H1 (cell line): ENCODE measurements around the gene GGA3. TPM values are rescaled to one million over a fixed set of nuclear protein-coding genes. Genes with fewer than 3 reads are reported as not detected.

Experiments
- CTCF ChIA-PET: fragments of 300-600 bp; sonication (Branson Sonifier 250); formaldehyde crosslinking; loops from one replicate; lab custom pipeline; 2021; ENCODE audit not compliant: partially characterized antibody; lab: Charles Lee
- POLR2A ChIA-PET: fragments of 300-600 bp; sonication (Branson Sonifier 250); formaldehyde crosslinking; loops from one replicate; lab custom pipeline; 2021; ENCODE audit warnings: inconsistent platforms; ENCODE audit not compliant: partially characterized antibody; lab: Charles Lee
- DNase-seq, 2 experiments: peaks; one replicate each; pipeline versions ENCODE4 v3.0.0 to v3.0.0-alpha.2; 2010 to 2022; ENCODE audit warnings: low spot score in 2 of 2, low read depth in 1 of 2, mixed read lengths in 1 of 2
- FAIRE-seq: peaks from 2 replicates; lab custom pipeline; 2011; peaks lifted over from hg19 to GRCh38; lab: Jason Lieb, UNC
- H2AFZ ChIP-seq: 2 replicates; pipeline ENCODE4 v1.8.1; 2012; ENCODE audit warnings: low read length, inconsistent platforms
- H2AK5ac ChIP-seq: 2 replicates; pipeline ENCODE4 v1.6.1; 2013; ENCODE audit warnings: low read depth, low read length
- H2BK120ac ChIP-seq: replicated peaks from 2 replicates; pipeline ENCODE3; 2013; ENCODE audit warnings: low read depth, low read length, inconsistent platforms
- H2BK12ac ChIP-seq: 2 replicates; pipeline ENCODE4 v1.6.1; 2013; ENCODE audit warnings: low read depth, low read length
- H2BK15ac ChIP-seq: 2 replicates; pipeline ENCODE4 v1.6.1; 2013; ENCODE audit warnings: low read length
- H2BK20ac ChIP-seq: 2 replicates; pipeline ENCODE4 v1.6.1; 2013; ENCODE audit warnings: low read length
- H2BK5ac ChIP-seq: 2 replicates; pipeline ENCODE4 v1.6.1; 2013; ENCODE audit warnings: low read depth, low read length
- H3K14ac ChIP-seq: 2 replicates; pipeline ENCODE4 v1.6.1; 2013; ENCODE audit warnings: inconsistent platforms; ENCODE audit not compliant: insufficient read length
- H3K18ac ChIP-seq: 2 replicates; pipeline ENCODE4 v1.6.1; 2013; ENCODE audit warnings: low read length; ENCODE audit errors: extremely low read depth
- H3K23ac ChIP-seq: 2 replicates; pipeline ENCODE4 v1.6.1; 2013; ENCODE audit warnings: inconsistent platforms; ENCODE audit not compliant: insufficient read length
- H3K23me2 ChIP-seq: 2 replicates; pipeline ENCODE4 v1.6.1; 2013; ENCODE audit warnings: low read depth, low read length
- H3K27ac ChIP-seq: 2 replicates; pipeline ENCODE4 v1.6.1; 2011; ENCODE audit warnings: low read depth, low read length, inconsistent platforms
- H3K27me3 ChIP-seq, 4 experiments: replicated peaks in 1 of 4; 1 replicate in 1 of 4; 2 replicates in 3 of 4; pipeline versions ENCODE4 v1.6.1 to v1.8.1; 2011 to 2013; ENCODE audit warnings: low read length in 3 of 4, mild to moderate bottlenecking in 3 of 4, inconsistent platforms in 2 of 4, mixed read lengths in 2 of 4, moderate library complexity in 1 of 4; ENCODE audit not compliant: control insufficient read depth in 3 of 4, insufficient read depth in 3 of 4; ENCODE audit errors: extremely low read depth in 1 of 4
- H3K36me3 ChIP-seq, 4 experiments: 2 replicates each; pipeline versions ENCODE4 v1.6.1 to v1.8.1; 2011 to 2013; ENCODE audit warnings: mild to moderate bottlenecking in 4 of 4, low read length in 3 of 4, moderate library complexity in 2 of 4, control low read depth in 1 of 4, inconsistent platforms in 1 of 4; ENCODE audit not compliant: insufficient read depth in 4 of 4, control insufficient read depth in 2 of 4
- H3K4ac ChIP-seq: replicated peaks from 2 replicates; pipeline ENCODE3; 2013; ENCODE audit warnings: low read length, low read depth, mixed read lengths, inconsistent platforms; ENCODE audit not compliant: insufficient read length
- H3K4me1 ChIP-seq, 4 experiments: replicated peaks in 1 of 4; 1 replicate in 1 of 4; 2 replicates in 3 of 4; pipeline versions ENCODE4 v1.6.1 to v1.8.1; 2011 to 2013; ENCODE audit warnings: low read length in 3 of 4, inconsistent platforms in 2 of 4, mixed read lengths in 1 of 4; ENCODE audit not compliant: insufficient read depth in 4 of 4, control insufficient read depth in 3 of 4
- H3K4me2 ChIP-seq, 2 experiments: 2 replicates each; pipeline versions ENCODE4 v1.6.1 to v1.8.1; 2011 to 2013; ENCODE audit warnings: low read depth in 2 of 2, low read length in 2 of 2, control low read depth in 1 of 2, inconsistent platforms in 1 of 2, mild to moderate bottlenecking in 1 of 2; ENCODE audit not compliant: insufficient read depth in 1 of 2
- H3K4me3 ChIP-seq, 4 experiments: fragments of 200-600, 300-600 bp in 1 of 4; sonication (generic), shearing (Covaris generic), sonication (Bioruptor Twin) in 1 of 4; 2 replicates each; pipeline versions ENCODE4 v1.5.1 to v1.8.1; 2011 to 2016; ENCODE audit warnings: low read length in 4 of 4, low read depth in 3 of 4, control low read depth in 2 of 4, inconsistent platforms in 2 of 4, mild to moderate bottlenecking in 2 of 4, mixed read lengths in 1 of 4, moderate library complexity in 1 of 4; ENCODE audit not compliant: insufficient read depth in 2 of 4; ENCODE audit errors: extremely low read depth in 1 of 4
- H3K56ac ChIP-seq: replicated peaks from 2 replicates; pipeline ENCODE3; 2013; ENCODE audit warnings: low read depth, mild to moderate bottlenecking, mixed read lengths, low read length, inconsistent platforms; ENCODE audit not compliant: insufficient read length
- H3K79me1 ChIP-seq: 2 replicates; pipeline ENCODE4 v1.6.1; 2013; ENCODE audit warnings: low read depth, low read length, control low read depth
- H3K79me2 ChIP-seq, 2 experiments: 2 replicates each; pipeline versions ENCODE4 v1.6.1 to v1.8.1; 2012 to 2013; ENCODE audit warnings: low read length in 2 of 2, mild to moderate bottlenecking in 2 of 2, inconsistent platforms in 1 of 2; ENCODE audit not compliant: insufficient read depth in 2 of 2, control insufficient read depth in 1 of 2
- H3K9ac ChIP-seq, 4 experiments: replicated peaks in 1 of 4; 1 replicate in 1 of 4; 2 replicates in 3 of 4; pipeline versions ENCODE4 v1.6.1 to v1.8.1; 2011 to 2013; ENCODE audit warnings: low read depth in 3 of 4, low read length in 3 of 4, control low read depth in 2 of 4, mild to moderate bottlenecking in 2 of 4, moderate library complexity in 2 of 4, inconsistent platforms in 1 of 4; ENCODE audit errors: extremely low read depth in 1 of 4
- H3K9me3 ChIP-seq, 2 experiments: 2 replicates each; pipeline versions ENCODE4 v1.6.1 to v1.8.1; 2012 to 2013; ENCODE audit warnings: mild to moderate bottlenecking in 2 of 2, moderate library complexity in 2 of 2, control low read depth in 1 of 2, inconsistent platforms in 1 of 2, low read depth in 1 of 2, low read length in 1 of 2, mixed read lengths in 1 of 2; ENCODE audit not compliant: insufficient read depth in 2 of 2
- H4K20me1 ChIP-seq, 2 experiments: replicated peaks in 1 of 2; 2 replicates each; pipeline versions ENCODE3 to v1.8.1; 2011 to 2013; ENCODE audit warnings: inconsistent platforms in 2 of 2, low read length in 2 of 2, mild to moderate bottlenecking in 1 of 2; ENCODE audit not compliant: insufficient read depth in 2 of 2, control insufficient read depth in 1 of 2
- H4K5ac ChIP-seq: 2 replicates; pipeline ENCODE4 v1.6.1; 2013; ENCODE audit warnings: low read length, low read depth, mixed read lengths, inconsistent platforms; ENCODE audit not compliant: insufficient read length
- H4K8ac ChIP-seq: 2 replicates; pipeline ENCODE4 v1.8.0; 2013; ENCODE audit warnings: mild to moderate bottlenecking, moderate library complexity, low read length, inconsistent platforms; ENCODE audit not compliant: insufficient read depth; ENCODE audit errors: extremely low read depth
- H4K91ac ChIP-seq: replicated peaks from 2 replicates; pipeline ENCODE3; 2013; ENCODE audit warnings: low read length, mixed read lengths, inconsistent platforms; ENCODE audit not compliant: insufficient read length
- CBX8 ChIP-seq: fragments of 300-800, 300-1000 bp; sonication (generic); IDR thresholded peaks from 2 replicates; pipeline ENCODE4 v1.7.1; 2016; ENCODE audit warnings: low read depth, low read length, borderline replicate concordance
- CREB1 ChIP-seq: IDR thresholded peaks from 2 replicates; pipeline ENCODE4 v1.6.1; 2012; ENCODE audit warnings: inconsistent platforms
- CTBP2 ChIP-seq: IDR thresholded peaks from 2 replicates; pipeline ENCODE4 v1.7.0; 2011; ENCODE audit warnings: borderline replicate concordance, mild to moderate bottlenecking, moderate library complexity, mixed read lengths, low read length; ENCODE audit not compliant: insufficient read depth, insufficient read length
- CTCF ChIP-seq, 3 experiments: IDR thresholded peaks; 1 replicate in 2 of 3; 2 replicates in 1 of 3; pipeline versions ENCODE4 v1.5.1 to v1.6.1; 2011; ENCODE audit warnings: low read length in 3 of 3, mild to moderate bottlenecking in 3 of 3, inconsistent platforms in 2 of 3, low read depth in 1 of 3, moderate library complexity in 1 of 3; ENCODE audit not compliant: insufficient read depth in 1 of 3; ENCODE audit errors: control extremely low read depth in 1 of 3
- MAX ChIP-seq: IDR thresholded peaks from 2 replicates; pipeline ENCODE4 v1.6.1; 2012; ENCODE audit warnings: inconsistent platforms
- RBBP5 ChIP-seq: IDR thresholded peaks from 2 replicates; pipeline ENCODE4 v1.7.1; 2012; ENCODE audit warnings: low read depth, mild to moderate bottlenecking, inconsistent platforms, low read length, moderate library complexity, borderline replicate concordance
- WGBS, 2 experiments: shearing (Covaris generic) in 1 of 2; methylation state at CpG; one replicate each; pipeline versions ENCODE4 v1.1.6 to v1.1.7; 2013 to 2015; ENCODE audit warnings: low lambda C conversion rate in 2 of 2, mixed read lengths in 2 of 2, inconsistent platforms in 1 of 2, low coverage in 1 of 2, missing lambda C conversion rate in 1 of 2; ENCODE audit not compliant: insufficient replicate concordance in 2 of 2, insufficient coverage in 1 of 2, insufficient read length in 1 of 2; ENCODE audit errors: extremely low coverage in 1 of 2, missing lambda C conversion rate in 1 of 2; 5-methylcytosine and 5-hydroxymethylcytosine counted together
- polyA plus RNA-seq, 7 experiments: library from polyadenylated mRNA; depleted of rRNA in 3 of 7; stranded (reverse) in 5 of 7; unstranded in 2 of 7; fragments of >200 nt in 5 of 7; fragments of 200-250 nt in 2 of 7; gene quantifications; 1 replicate in 5 of 7; 2 replicates in 1 of 7; 4 replicates in 1 of 7; pipeline versions ENCODE4 v1.2.1 to v1.2.3, GENCODE V29; 2011 to 2013; ENCODE audit warnings: missing spikeins in 2 of 7, mixed read lengths in 2 of 7
- total RNA-seq: library from RNA; stranded (reverse); fragmentation: NEBNext Ultra II Directional; extraction: Animal tissue kit (Norgen Biotek cat#: 25700); gene quantifications from 2 replicates; pipeline ENCODE4 v1.2.1, GENCODE V29; 2021
- TF ChIP-seq, protein P1 (sequence below): IDR thresholded peaks from 2 replicates; pipeline ENCODE4 v1.6.1; 2011; ENCODE audit warnings: low read depth, mild to moderate bottlenecking, low read length; ENCODE audit not compliant: insufficient read depth

Gene GGA3
- total and polyA plus RNA-seq, 2 of the 8 experiments (the other 6 are each of a cell fraction or from before 2014, with no cell fraction given) = 40.6 to 60.0 TPM

DNA sequence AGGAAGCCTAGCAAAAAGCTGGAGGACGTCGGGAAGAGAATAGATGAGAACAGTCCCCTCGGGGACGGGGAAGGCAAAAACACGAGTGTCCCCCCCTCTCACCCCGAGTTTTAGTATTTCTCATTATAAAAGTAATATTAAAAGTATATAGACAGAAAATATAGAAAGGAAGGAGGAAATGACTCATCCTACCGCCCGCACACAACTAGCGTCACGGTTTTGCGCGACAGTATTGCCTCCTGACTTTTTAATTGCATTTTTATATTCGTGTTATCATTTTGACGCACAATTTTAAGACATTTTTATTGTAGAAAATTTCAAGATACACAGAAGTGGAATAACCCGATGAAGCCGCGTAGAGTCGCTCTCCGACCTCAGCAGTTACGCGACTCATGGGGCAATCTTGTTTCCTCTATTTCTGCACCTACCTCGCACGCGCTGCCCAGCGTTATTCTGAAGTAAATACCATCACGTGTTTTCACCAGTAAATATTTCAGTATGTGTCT is 28.5 kb upstream of the GGA3 start:
- H3K27me3 ChIP-seq = no peaks in the 10 kb centered on the region; a peak in 2 of 7 replicates
- H4K91ac ChIP-seq = no peak overlapping the region
- peak overlapping the region; percentile 37 for H2AFZ ChIP-seq
- H3K9me3 ChIP-seq = no peaks in the 10 kb centered on the region
- no peak overlapping the region for H4K8ac ChIP-seq
- no peak overlapping the region for H2BK12ac ChIP-seq
- peaks cover 4% of the 10 kb centered on the region; the same call in 1 of the 2 replicates for H3K23me2 ChIP-seq
- no peaks in the 10 kb centered on the region; the same call in 1 of the 2 replicates for H3K79me1 ChIP-seq
- WGBS, 2 experiments = 15% methylated on average over 26 of the region's 26 CpGs; no CpG with 5 or more reads in 1 of the 2 experiments
- peak overlapping the region; percentile 64 to 76 for H3K4me2 ChIP-seq
- no peak overlapping the region for H3K23ac ChIP-seq
- peaks cover 3 to 7% (median 5%) of the 10 kb centered on the region in 4 experiments; a peak in 3 of 8 replicates for H3K36me3 ChIP-seq
- no peak overlapping the region for H3K18ac ChIP-seq
- H3K14ac ChIP-seq = no peak overlapping the region
- H2BK5ac ChIP-seq = no peak overlapping the region
- no peaks in the 10 kb centered on the region; a peak in 3 of 7 replicates for H3K4me1 ChIP-seq
- no peak overlapping the region for H4K5ac ChIP-seq
- H2BK20ac ChIP-seq = no peak overlapping the region
- no peak overlapping the region for H3K27ac ChIP-seq
- H2BK15ac ChIP-seq = no peak overlapping the region
- ChIA-PET POLR2A (interaction anchor here (0.6 to 2.4 kb wide), 13 partner anchors 9 to 133 kb away, joined by 3 to 12 read pairs (median 4); partner anchors contain the start of genes GGA3, MIF4GD and MRPS7), CTCF (interaction anchor here (0.8 to 1.8 kb wide), 27 partner anchors 9 to 227 kb away, joined by 3 to 16 read pairs (median 4); partner anchors contain the start of genes GGA3, MIF4GD, MRPS7 and TSEN54)
- DNase-seq (no peak), FAIRE-seq (no peak)
- H4K20me1 ChIP-seq = peaks cover 0 to 3% of the 10 kb centered on the region in 2 experiments
- H3K4ac ChIP-seq = no peak overlapping the region
- H3K56ac ChIP-seq = no peak overlapping the region
- H2AK5ac ChIP-seq = no peak overlapping the region
- peak overlapping the region; percentile 40 to 78 (median 62) for H3K4me3 ChIP-seq
- 0 out of 4 replicates have a peak, but pooled peaks cover 0 to 2% of the 10 kb centered on the region in 2 experiments for H3K79me2 ChIP-seq
- no peak overlapping the region for H2BK120ac ChIP-seq
- H3K9ac ChIP-seq = peak overlapping the region in 3 of 4 experiments; percentile 1 to 36 (median 2); a peak in 4 of 7 replicates
- TF ChIP-seq CTBP2 (no peak), CBX8 (no peak), CTCF (IDR thresholded peaks at IDR 0.05; ENCODE audit: control extremely low read depth in 1 of 3, insufficient read depth in 1 of 3, low read depth in 1 of 3, low read length in 3 of 3) (peak in 2 of 3 experiments; percentile 19 to 32; a peak in 2 of 4 replicates), RBBP5 (no peak), CREB1 (no peak; the same call in 1 of the 2 replicates), MAX (0 out of 2 replicates have a peak, but pooled peaks have one; percentile 15)
- TF ChIP-seq, protein P1, sequence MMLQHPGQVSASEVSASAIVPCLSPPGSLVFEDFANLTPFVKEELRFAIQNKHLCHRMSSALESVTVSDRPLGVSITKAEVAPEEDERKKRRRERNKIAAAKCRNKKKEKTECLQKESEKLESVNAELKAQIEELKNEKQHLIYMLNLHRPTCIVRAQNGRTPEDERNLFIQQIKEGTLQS = 0 out of 2 replicates have a peak, but pooled peaks have one; percentile 12
